Tibial artery (tissue), 4 donors: ENCODE results near the gene FBXO42.

ENCODE experiments used
- DNase-seq, 2 donors: peaks; one replicate each; pipeline ENCODE4 v3.0.0-alpha.2; 2019
- H3K27ac ChIP-seq, 2 donors: fragments of 200-600 bp; sonication (generic) in 1 of 2; 1 replicate in 1 of 2; 2 replicates in 1 of 2; pipeline ENCODE4 v1.5.1; 2018 to 2019; ENCODE audit warnings: mild to moderate bottlenecking in 1 of 2
- H3K27me3 ChIP-seq, 2 donors: fragments of 200-600 bp; sonication (generic) in 1 of 2; one replicate each; pipeline versions ENCODE4 v1.5.1 to v1.6.0; 2016 to 2019
- H3K36me3 ChIP-seq, 3 donors: fragments of 200-600 bp; sonication (generic) in 2 of 3; one replicate each; pipeline ENCODE4 v1.5.1; 2016 to 2019; ENCODE audit warnings: mild to moderate bottlenecking in 2 of 3
- H3K4me1 ChIP-seq, 4 donors: fragments of 200-600 bp; sonication (generic) in 2 of 4; 1 replicate in 3 of 4; 2 replicates in 1 of 4; pipeline ENCODE4 v1.5.1; 2016 to 2019
- H3K4me3 ChIP-seq, 2 donors: fragments of 200-600 bp; sonication (generic) in 1 of 2; 1 replicate in 1 of 2; 2 replicates in 1 of 2; pipeline ENCODE4 v1.5.1; 2018 to 2019; ENCODE audit warnings: mild to moderate bottlenecking in 2 of 2
- H3K9me3 ChIP-seq, 3 donors: fragments of 200-600 bp; sonication (generic) in 1 of 3; one replicate each; pipeline ENCODE4 v1.5.1; 2016 to 2019
- CTCF ChIP-seq, 2 experiments: fragments of 200-600 bp in 1 of 2; fragments of 450-650 bp in 1 of 2; IDR thresholded peaks; one replicate each; pipeline ENCODE4 v1.5.1; 2017 to 2019; ENCODE audit warnings: antibody characterized with exemption in 2 of 2, mild to moderate bottlenecking in 1 of 2, moderate library complexity in 1 of 2
- intact Hi-C: fragments of 100-400 bp; cut with DNase I; formaldehyde crosslinking; loops from one replicate; pipeline ENCODE4 v1.15.0; 2023; ENCODE audit warnings: low total_unique reads

Gene FBXO42

DNA sequence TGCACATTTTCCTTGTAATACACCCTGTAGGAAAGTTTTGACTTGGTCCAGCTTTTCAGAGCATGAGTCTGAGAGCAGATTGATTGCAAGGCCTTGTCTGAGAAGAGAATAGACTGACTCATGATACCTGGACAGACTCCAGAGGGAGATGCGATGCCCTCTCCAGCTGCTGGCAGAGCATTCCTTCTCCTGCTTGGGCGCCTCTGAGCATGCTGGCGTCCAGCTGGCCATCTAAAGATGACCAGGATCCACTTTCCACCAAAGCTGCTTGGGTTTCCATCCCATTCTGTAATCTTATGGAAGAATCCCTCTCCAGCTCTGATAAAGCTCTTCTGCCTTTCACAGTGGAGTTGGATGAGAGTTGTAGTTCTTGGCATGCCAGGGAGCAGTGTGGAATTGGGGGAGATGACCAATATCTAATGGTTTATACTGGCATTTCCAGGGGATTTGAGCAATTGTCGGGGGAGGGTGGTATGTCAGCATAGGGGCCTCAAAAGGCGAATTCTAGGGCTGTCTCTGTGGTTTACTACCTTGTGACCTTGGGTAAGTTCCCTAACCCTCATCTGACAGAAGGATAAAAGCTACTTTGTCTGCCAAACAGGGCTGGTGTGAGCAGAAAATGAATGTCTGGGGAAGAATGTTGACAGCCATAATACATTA is 34.3 kb upstream of the FBXO42 start:
- TF ChIP-seq CTCF (IDR thresholded peaks at IDR 0.05): no peak
- Histone ChIP-seq H3K27ac (peak overlapping the region; percentile 69 to 75), H3K36me3 (no peaks in the 10 kb centered on the region), H3K27me3 (no peaks in the 10 kb centered on the region), H3K4me1 (peaks cover 8 to 78% (median 49%) of the 10 kb centered on the region in 4 donors), H3K4me3 (peak overlapping the region; percentile 35 to 50), H3K9me3 (no peaks in the 10 kb centered on the region)
- intact Hi-C loops: no loop called here
- no peak for DNase-seq

DNA sequence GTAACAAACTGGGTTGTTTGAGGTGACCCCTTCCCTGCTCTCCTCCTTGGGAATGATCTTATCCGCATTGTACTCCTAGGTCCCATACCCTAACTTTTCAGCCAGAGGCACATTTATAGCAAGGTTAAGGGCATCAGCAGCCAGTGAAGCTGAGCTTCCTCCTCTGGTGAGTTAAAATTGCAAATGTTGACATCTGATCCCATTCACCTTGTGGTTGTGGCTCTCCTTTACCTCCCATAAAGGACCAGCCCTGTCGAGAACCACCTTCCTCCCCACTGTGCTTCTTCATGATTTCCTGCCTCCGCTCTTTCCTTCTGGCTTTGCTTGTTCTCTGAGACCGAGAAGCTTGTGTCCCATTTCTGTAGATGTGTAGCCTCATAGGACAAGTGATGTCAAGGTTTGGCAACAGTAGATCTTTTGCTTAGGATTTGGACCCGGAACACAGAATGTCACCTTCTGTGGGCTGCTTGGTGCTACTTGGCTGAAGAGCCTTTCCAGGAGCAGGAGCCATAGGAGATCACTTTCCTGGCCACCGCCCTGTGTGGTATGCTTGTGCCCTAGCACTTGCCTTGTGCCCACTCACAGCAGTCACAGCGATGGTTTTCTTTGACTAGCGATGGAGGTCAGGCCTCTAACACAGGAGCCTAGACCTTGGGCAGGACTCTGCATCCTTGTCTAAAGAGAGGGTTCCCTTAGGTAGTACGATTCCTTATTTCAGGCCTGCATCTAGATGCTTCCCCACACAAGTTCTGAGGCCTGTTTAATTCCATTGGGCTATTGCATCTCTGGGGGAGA is 33.6 kb upstream of the FBXO42 start:
- Histone ChIP-seq H3K4me1 (peaks cover 8 to 75% (median 45%) of the 10 kb centered on the region in 4 donors), H3K27ac (peak overlapping the region; percentile 69 to 75), H3K36me3 (no peaks in the 10 kb centered on the region), H3K4me3 (no peak overlapping the region), H3K9me3 (no peaks in the 10 kb centered on the region), H3K27me3 (no peaks in the 10 kb centered on the region)
- intact Hi-C loops: no loop called here
- no peak for TF ChIP-seq CTCF (IDR thresholded peaks at IDR 0.05)
- DNase-seq: no peak

- no peaks in the 10 kb centered on the region for H3K27me3 ChIP-seq
- H3K36me3 ChIP-seq: no peaks in the 10 kb centered on the region
- H3K27ac ChIP-seq: no peak overlapping the region
- peaks cover 8 to 73% (median 45%) of the 10 kb centered on the region in 4 donors for H3K4me1 ChIP-seq
- no peak overlapping the region for H3K4me3 ChIP-seq
- intact Hi-C loops: no loop called here
- no peak for TF ChIP-seq CTCF (IDR thresholded peaks at IDR 0.05)
- no peaks in the 10 kb centered on the region for H3K9me3 ChIP-seq
- DNase-seq: no peak
These were observed 31.6 kb upstream of the FBXO42 start for GRCh38 chr1:16383888-16384287.

GRCh38 chr1:16380868-16381267 is 28.6 kb upstream of the FBXO42 start:
- Histone ChIP-seq H3K4me3 (no peak overlapping the region), H3K27me3 (no peaks in the 10 kb centered on the region), H3K36me3 (no peaks in the 10 kb centered on the region), H3K9me3 (no peaks in the 10 kb centered on the region), H3K27ac (no peak overlapping the region), H3K4me1 (peaks cover 1 to 77% (median 35%) of the 10 kb centered on the region in 4 donors)
- intact Hi-C loops: no loop called here
- TF ChIP-seq CTCF (IDR thresholded peaks at IDR 0.05): no peak
- DNase-seq: no peak

DNA sequence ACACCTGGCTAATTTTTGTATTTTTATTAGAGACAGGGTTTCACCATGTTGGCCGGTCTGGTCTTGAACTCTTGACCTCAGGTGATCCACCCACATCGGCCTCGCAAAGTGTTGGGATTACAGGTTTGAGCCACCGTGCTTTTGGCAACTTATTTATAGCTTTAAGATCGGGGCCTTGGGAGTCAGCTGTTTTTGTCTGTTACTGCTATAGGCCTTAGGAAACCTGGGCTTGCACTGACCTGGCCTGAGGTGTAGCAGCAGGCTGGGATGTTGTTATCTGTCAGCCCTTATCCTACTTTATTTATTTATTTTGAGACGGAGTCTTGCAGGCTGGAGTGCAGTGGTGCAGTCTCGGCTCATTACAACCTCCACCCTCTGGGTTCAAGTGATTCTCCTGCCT is 26.2 kb upstream of the FBXO42 start:
- H3K27ac ChIP-seq: peak overlapping the region in 1 of 2 donors; percentile 48

More for the DNA sequence above, 26.2 kb upstream of the FBXO42 start:
- no peak overlapping the region for H3K4me3 ChIP-seq
- intact Hi-C loops: loop anchor here (10.0 kb wide), 1 partner anchor 294 kb away; no protein-coding TSS in a partner anchor
- no peaks in the 10 kb centered on the region for H3K27me3 ChIP-seq
- no peak for TF ChIP-seq CTCF (IDR thresholded peaks at IDR 0.05)
- H3K9me3 ChIP-seq: no peaks in the 10 kb centered on the region
- no peaks in the 10 kb centered on the region for H3K36me3 ChIP-seq
- peaks cover 0 to 79% (median 38%) of the 10 kb centered on the region in 4 donors for H3K4me1 ChIP-seq
- no peak for DNase-seq
